Pons (tissue), 1 donor: ENCODE results near the gene IL32.

ENCODE experiments used
- DNase-seq: peaks from one replicate; pipeline ENCODE4 v3.0.0-alpha.2; 2016; ENCODE audit warnings: low spot score

IL32 gene

DNA sequence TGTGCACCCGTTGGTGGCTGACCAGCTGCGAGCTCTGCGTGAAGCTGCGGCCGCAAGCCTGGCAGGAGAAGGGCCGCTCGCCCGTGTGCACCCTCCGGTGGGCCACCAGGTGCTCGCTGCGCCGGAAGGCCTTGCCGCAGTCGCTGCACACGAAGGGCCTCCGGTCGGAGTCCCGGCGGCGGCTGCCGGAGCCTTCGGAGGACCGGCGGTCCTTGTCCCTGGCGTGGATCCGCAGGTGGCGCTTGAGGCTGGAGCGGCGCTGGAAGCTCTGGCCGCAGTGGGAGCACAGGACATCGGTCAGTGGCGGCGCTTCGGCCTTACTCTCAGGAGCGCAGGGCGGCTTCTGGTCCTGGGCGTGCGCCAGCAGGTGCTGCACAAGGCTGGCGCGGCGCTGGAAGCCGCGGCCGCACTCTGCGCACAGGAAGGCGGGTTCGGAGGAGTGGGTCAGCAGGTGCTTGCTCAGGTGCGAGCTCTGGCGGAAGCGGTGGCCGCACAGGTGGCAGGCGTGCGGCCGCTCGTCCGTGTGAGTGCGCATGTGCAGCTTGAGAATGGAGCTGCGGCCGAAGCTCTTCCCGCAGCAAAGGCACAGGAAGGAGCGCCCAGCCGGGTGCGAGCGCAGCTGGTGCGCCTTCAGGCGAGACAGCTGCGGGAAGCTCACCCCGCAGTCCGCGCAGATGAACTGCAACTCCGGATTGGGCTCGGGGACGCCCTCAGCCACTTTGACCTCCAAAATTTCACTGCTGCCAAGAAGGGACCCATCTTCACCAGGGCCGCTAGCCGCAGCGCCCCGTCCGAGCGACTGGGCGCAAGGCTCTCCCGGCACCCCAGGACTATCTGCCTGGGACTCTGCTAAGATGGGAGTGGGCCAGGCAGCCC, 24.5 kb downstream of the IL32 start:
- no peak for DNase-seq

- DNase-seq, result no peak
Measured at GRCh38 chr16:3091551-3091950, 26.1 kb downstream of the IL32 start.

- DNase-seq, result no peak
Measured at GRCh38 chr16:3092501-3092941, 27.1 kb downstream of the IL32 start.

- no peak for DNase-seq
Measured at GRCh38 chr16:3094289-3095027, 29.0 kb downstream of the IL32 start.

GRCh38 chr16:3095869-3096268, 30.4 kb downstream of the IL32 start:
- no peak for DNase-seq

GRCh38 chr16:3096362-3096761, 30.9 kb downstream of the IL32 start:
- no peak for DNase-seq

GRCh38 chr16:3097266-3097665, 31.8 kb downstream of the IL32 start:
- DNase-seq, result no peak

DNA sequence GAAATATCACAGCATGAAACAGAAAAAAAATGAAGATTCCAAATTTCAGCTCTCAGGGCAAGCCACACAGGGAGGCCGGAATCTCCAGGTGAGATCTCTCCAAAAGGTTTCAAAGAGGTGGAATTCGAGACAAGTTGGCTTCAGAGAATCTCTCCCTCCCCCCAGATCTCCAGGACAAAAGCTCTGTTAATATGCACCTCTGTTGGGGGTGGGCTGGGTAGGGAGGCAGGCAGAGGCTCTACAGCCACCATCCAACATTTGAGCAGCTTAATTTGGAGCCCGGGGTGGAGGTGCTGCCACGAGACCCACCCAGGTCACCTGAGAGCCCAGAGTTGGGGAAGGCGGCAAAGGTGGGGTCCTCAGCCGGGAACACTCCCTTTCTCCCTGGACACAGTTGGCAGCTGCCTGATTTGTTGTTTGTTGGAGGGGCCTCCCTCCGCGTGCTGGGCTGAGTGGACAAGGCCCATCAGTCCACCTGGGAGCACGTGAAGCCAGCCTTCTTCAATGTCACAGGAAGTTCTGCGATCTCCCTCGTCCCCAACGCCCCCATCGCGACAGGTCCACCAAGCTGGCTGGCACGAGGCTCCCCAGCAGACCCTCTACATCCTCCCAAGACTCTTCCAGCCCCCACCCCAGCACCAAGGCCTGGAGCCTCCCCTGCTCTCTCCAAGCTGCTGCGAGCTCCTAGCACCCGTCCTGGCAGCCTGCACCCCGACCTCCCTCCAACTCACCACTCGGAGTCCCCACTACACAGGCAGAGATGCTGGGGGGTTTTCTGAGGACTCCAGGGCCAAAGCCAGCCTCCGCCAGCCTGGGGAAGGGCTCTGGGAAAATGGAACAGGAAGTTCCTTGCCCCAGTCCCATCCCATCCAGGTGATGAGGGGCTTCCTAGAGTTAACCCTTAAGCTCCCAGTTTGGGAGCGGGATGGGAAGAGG, 33.3 kb downstream of the IL32 start, which contains the start of gene ZSCAN10:
TSS of gene ZSCAN10 (minus strand) at position 836 of the 936 bp plus-strand sequence. CDS start 6,357 bp downstream, outside the sequence.
- no peak for DNase-seq

- DNase-seq, result no peak
Measured at GRCh38 chr16:3099395-3099731, 33.9 kb downstream of the IL32 start.

DNA sequence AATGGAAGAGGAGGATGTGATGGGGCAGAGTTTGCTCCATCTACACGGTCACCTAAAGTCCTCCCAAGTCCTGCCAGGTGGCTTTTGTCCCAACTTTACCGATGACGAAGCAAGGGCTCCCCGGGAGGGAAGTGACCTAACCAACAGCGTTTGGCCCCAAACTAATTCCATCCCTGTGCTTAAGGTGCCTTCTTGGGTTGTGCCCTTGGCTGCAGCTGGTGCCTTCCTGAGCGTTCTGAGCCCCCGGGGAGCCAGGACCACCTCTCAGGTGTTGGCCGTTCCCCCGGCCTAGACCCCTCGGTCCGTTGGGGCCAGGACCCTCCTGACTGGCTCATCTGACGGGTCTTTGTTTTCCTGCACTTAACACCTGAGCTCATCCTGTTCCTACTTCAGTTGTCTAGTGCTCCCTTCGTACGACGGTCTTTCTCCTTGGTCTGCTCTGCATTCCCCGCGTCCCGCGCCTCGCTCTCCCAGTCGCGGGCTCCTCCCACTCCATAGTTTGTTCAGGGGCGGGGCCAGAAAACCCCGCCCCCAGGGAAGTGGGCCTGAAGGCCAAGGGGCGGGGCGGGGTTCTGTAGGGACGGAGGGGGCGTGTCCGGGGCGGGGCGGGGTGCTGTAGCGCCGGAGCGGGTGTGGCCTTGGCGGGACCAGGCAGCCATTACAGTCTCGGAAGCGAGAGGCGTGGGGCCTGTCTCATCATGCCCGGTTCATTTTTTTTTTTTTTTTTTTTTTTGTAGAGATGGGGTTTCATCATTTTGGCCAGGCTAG, 34.5 kb downstream of the IL32 start:
- DNase-seq, result peak; percentile 78

DNA sequence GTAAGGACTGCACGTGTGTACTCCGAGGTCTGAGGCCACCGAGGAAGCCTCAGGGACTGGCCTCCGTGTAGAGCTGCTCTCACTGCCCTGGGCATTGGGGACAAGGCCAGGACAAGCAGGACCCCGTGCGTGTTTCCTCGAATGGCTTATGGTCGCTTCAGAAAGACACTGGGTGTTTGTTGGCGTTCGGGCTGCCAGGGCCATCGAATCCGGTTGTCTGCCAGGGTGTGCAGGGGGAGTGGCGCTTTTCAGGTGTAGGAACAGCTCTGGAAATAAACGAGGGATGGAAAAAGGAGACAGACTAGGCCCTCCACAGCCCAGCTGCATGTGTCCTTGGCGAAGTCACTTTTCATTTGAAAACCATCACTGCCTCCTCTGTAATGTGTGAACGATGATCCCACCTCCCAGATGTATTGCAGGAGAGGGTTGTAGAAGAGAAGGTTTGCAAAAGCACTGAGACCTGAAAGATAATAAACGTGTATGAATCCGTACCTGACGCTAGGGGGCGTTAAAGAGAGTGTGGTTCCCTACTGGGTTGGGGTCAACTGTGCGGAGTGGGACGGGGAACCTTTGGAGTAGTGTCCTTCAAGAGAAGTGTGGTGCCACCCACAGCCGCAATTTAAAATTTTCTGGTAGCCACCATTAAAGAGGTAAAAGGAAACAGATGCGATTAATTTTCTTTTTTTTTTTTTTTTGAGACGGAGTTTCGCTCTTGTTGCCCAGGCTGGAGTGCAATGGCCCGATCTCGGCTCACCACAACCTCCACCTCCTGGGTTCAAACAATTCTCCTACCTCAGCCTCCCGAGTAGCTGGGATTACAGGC, 35.8 kb downstream of the IL32 start:
- DNase-seq, result no peak

DNA sequence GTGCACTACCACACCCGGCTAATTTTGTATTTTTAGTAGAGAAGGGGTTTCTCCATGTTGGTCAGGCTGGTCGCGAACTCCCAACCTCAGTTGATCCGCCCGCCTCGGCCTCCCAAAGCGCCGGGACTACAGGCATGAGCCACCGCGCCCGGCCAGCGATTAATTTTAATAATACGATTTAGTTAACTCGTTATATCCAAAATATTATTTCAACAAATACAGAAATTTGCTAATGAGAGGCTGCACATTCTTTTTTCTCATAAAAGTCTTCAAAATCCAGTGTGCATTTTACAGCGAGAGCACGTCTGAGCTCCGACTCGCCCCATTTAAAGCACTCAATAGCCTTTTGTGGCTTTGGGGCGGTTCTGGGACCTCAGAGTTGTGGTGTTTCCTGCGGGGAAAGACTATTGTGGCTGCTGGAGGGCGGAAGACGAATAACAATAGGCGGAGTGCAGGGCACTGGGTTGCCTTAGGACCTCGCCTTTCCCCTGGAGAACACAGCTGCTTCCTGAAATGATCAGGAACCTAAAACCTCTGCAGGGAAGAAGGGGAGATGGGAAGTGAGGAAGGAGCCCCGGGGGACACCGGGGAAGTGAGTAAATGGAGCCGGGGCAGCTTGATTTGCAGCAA, 36.5 kb downstream of the IL32 start:
- DNase-seq, result no peak

GRCh38 chr16:3106205-3106928, 40.9 kb downstream of the IL32 start:
- DNase-seq, result peak; percentile 43

DNA sequence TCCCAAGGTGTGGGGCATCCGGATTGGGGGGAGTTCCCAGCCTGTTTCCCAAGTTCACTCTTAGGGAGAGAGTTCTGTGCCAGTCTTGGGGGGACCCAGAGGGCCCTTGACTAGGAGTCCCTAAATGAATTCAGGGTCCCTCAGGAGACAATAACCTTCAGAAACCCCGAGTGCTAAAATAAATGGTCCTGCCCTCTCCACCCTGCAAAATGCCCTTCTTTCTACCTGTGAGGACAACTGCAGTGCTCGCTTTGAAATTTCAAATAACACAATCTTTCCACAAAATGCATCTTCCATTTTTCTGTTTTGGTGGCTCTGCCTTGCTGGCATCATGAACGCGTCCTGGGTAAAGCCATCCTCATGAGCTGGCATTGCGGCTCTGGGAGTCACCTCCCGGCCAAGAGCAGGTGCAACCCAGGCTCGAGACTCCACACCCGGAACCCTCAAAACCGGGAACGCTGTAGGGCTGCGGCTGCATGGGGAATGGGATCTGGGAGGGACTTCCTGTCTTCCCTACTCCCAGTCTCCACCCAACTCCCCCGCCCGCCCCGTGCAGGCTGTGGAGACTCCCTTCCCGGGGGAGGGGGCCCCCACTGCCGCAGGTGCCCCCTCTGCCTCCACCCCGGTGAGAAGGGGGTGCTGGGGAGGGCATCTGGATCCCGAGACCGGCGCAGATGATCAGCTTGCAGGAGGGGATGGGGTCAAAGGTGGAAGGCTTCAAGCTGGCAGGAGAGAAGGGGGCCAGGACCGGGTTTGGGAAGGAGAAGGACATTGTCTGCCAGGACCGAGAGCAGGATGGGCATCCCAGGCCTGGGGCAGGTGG, 46.8 kb downstream of the IL32 start, which contains the start of gene ZNF205:
TSS of gene ZNF205 (plus strand) at position 529 of the 823 bp plus-strand sequence. CDS start 845 bp downstream, outside the sequence.
- DNase-seq, result peak; percentile 68

DNA sequence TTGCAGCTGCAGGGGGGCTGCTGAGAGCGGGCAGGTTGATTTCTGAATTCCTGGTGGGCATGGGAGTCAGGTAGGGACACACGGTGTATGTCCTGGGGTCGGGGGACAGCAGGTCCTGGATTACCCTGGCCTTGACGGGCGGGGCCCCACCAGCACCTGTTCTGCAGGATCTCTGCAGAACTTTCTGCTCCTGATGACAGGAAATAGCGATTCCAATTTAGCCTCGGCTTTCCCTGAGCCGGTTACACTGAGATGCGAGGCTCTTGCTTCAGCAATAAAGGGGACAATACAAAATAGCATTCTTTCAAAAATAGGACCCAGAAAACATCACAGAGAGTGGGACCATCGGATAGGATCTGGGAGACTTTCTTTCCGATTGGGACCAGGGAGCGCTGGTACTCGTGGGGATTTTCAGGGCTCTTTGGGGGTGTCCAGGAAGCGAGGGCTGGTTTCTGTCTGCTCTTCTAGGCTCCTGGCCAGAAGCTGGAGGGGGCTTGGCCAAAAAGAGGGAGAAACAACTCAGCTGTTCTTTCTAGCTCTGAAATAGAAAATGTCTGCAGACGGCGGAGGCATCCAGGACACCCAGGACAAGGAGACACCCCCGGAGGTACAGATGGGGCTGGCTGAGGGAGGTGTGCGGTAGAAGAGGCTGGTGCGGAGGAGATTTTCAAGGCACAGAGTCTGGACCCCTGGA, 47.6 kb downstream of the IL32 start:
- no peak for DNase-seq

DNA sequence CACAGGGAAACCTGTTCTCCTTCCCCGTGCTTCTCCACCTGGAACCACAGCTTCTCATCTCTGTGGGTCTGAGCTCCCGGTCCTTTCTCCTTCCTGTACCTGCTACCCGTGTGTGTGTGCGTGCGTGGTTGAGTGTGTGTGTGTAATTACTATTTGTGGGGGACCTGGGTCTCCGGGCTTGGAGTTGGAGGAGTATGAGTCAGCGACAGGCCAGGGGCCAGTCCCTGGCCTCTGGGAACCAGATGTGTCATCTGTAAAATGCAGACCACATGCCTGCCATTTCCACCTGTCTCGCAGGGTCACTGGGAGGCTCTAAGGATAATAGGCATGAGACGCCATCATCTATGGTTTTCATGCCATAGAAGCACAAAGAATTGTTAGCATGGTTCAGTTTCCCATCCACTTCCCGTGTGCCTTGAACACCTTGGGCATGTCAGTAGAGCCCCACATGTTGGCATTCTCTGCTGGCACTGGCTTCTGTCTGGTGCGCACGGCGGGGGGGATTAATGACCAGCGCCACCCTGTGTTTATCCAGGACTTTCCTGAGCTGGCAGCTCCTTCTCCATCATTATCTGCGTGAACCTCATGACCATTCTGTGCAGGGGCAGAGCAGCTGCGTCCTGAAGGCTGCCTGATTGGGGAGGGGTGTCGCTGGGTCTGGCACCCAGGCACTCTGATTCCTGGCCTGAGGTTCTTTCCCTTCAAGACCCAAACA, 48.5 kb downstream of the IL32 start:
- no peak for DNase-seq

- no peak for DNase-seq
Measured at GRCh38 chr16:3115003-3115402, 49.6 kb downstream of the IL32 start.
